GM21360 (cell line): ENCODE results near the gene CDC34.

Source experiments
- ATAC-seq: cut with Tn5 transposase; IDR thresholded peaks from one replicate; pipeline ENCODE4 v1.9.1; 2021; ENCODE audit warnings: mild to moderate bottlenecking, moderate library complexity; ENCODE audit not compliant: unreplicated experiment

The CDC34 gene

GRCh38 chr19:571566-571974 lies 40.0 kb downstream of the CDC34 start:
- peak; percentile 1 for ATAC-seq

- ATAC-seq = peak; percentile 73
Observed at GRCh38 chr19:572140-572742, 40.7 kb downstream of the CDC34 start, which contains the start of gene BSG. TSS of gene BSG (plus strand) at chr19:572596. CDS start at chr19:572635, 39 bp downstream.

GRCh38 chr19:572743-573518 lies 41.4 kb downstream of the CDC34 start:
- peak; percentile 15 for ATAC-seq

- ATAC-seq = no peak
Observed at GRCh38 chr19:573519-573825, 41.9 kb downstream of the CDC34 start.

GRCh38 chr19:574658-575526 lies 43.3 kb downstream of the CDC34 start:
- no peak for ATAC-seq

- ATAC-seq = no peak
Observed at GRCh38 chr19:575527-576506, 44.3 kb downstream of the CDC34 start.

- ATAC-seq = no peak
Observed at GRCh38 chr19:576768-577438, 45.3 kb downstream of the CDC34 start.

GRCh38 chr19:577439-578392 lies 46.2 kb downstream of the CDC34 start:
- no peak for ATAC-seq

- ATAC-seq = no peak
Observed at GRCh38 chr19:579111-579841, 47.7 kb downstream of the CDC34 start.

GRCh38 chr19:579842-580155 lies 48.2 kb downstream of the CDC34 start:
- no peak for ATAC-seq

- no peak for ATAC-seq
Observed at GRCh38 chr19:580274-580835, 48.8 kb downstream of the CDC34 start.

GRCh38 chr19:581399-582111 lies 50.0 kb downstream of the CDC34 start:
- no peak for ATAC-seq

- no peak for ATAC-seq
Observed at GRCh38 chr19:582497-583197, 51.1 kb downstream of the CDC34 start.

- no peak for ATAC-seq
Observed at GRCh38 chr19:583198-583967, 51.8 kb downstream of the CDC34 start.

- ATAC-seq = no peak
Observed at GRCh38 chr19:583968-584239, 52.3 kb downstream of the CDC34 start.
